ENCODE measurements around the gene MS4A18. TPM values are rescaled to one million over a fixed set of nuclear protein-coding genes. Genes with fewer than 3 reads are reported as not detected.

Gene MS4A18
- total RNA-seq, 1 donor from 2014 or later, result 0.75 TPM

GRCh38 chr11:60719391-60719790, 5.1 kb upstream of the MS4A18 start:
- Mint-ChIP-seq H3K27me3 (peaks cover 19% of the 10 kb centered on the region), H3K9me3 (no peaks in the 10 kb centered on the region)
- TF ChIP-seq CTCF (conservative IDR thresholded peaks at IDR 0.05), result no peak

GRCh38 chr11:60720460-60720859, 4.1 kb upstream of the MS4A18 start:
- Mint-ChIP-seq H3K4me3 (no peak overlapping the region), H3K27me3 (peaks cover 22% of the 10 kb centered on the region), H3K9me3 (no peaks in the 10 kb centered on the region), H3K4me1 (ENCODE audit: unreplicated experiment) (no peaks in the 10 kb centered on the region), H3K27ac (no peak overlapping the region), H3K36me3 (no peaks in the 10 kb centered on the region)
- no peak for TF ChIP-seq CTCF (conservative IDR thresholded peaks at IDR 0.05)
- no peak for DNase-seq (ENCODE audit: extremely low spot score, unreplicated experiment)

More at GRCh38 chr11:60719391-60719790, 5.1 kb upstream of the MS4A18 start:
- Mint-ChIP-seq H3K27ac (no peak overlapping the region), H3K4me3 (no peak overlapping the region), H3K4me1 (ENCODE audit: unreplicated experiment) (no peaks in the 10 kb centered on the region), H3K36me3 (no peaks in the 10 kb centered on the region)
- no peak for DNase-seq (ENCODE audit: extremely low spot score, unreplicated experiment)

GRCh38 chr11:60725592-60725991, 1.1 kb downstream of the MS4A18 start:
- peaks cover 35% of the 10 kb centered on the region for H3K27me3 Mint-ChIP-seq
- no peak for TF ChIP-seq CTCF (conservative IDR thresholded peaks at IDR 0.05)
- H3K9me3 Mint-ChIP-seq, result no peaks in the 10 kb centered on the region
- H3K4me1 Mint-ChIP-seq (ENCODE audit: unreplicated experiment), result no peaks in the 10 kb centered on the region
- H3K36me3 Mint-ChIP-seq, result no peaks in the 10 kb centered on the region
- no peak overlapping the region for H3K4me3 Mint-ChIP-seq
- DNase-seq (ENCODE audit: extremely low spot score, unreplicated experiment), result no peak
- H3K27ac Mint-ChIP-seq, result no peak overlapping the region

- no peaks in the 10 kb centered on the region for H3K9me3 Mint-ChIP-seq
Measured at GRCh38 chr11:60731586-60731985, 7.1 kb downstream of the MS4A18 start.

GRCh38 chr11:60734279-60734678, 9.8 kb downstream of the MS4A18 start:
- Mint-ChIP-seq H3K4me3 (no peak overlapping the region), H3K4me1 (ENCODE audit: unreplicated experiment) (no peaks in the 10 kb centered on the region), H3K36me3 (no peaks in the 10 kb centered on the region), H3K9me3 (no peaks in the 10 kb centered on the region), H3K27me3 (peaks cover 17% of the 10 kb centered on the region), H3K27ac (no peak overlapping the region)
- no peak for DNase-seq (ENCODE audit: extremely low spot score, unreplicated experiment)
- no peak for TF ChIP-seq CTCF (conservative IDR thresholded peaks at IDR 0.05)

More at GRCh38 chr11:60731586-60731985, 7.1 kb downstream of the MS4A18 start:
- Mint-ChIP-seq H3K27ac (no peak overlapping the region), H3K36me3 (no peaks in the 10 kb centered on the region), H3K4me1 (ENCODE audit: unreplicated experiment) (no peaks in the 10 kb centered on the region), H3K27me3 (peaks cover 12% of the 10 kb centered on the region), H3K4me3 (no peak overlapping the region)
- no peak for DNase-seq (ENCODE audit: extremely low spot score, unreplicated experiment)
- no peak for TF ChIP-seq CTCF (conservative IDR thresholded peaks at IDR 0.05)

- Mint-ChIP-seq H3K4me3 (no peak overlapping the region), H3K27ac (no peak overlapping the region), H3K36me3 (no peaks in the 10 kb centered on the region), H3K9me3 (peaks cover 5% of the 10 kb centered on the region), H3K27me3 (peaks cover 16% of the 10 kb centered on the region), H3K4me1 (ENCODE audit: unreplicated experiment) (no peaks in the 10 kb centered on the region)
- TF ChIP-seq CTCF (conservative IDR thresholded peaks at IDR 0.05), result peak; percentile 46
- no peak for DNase-seq (ENCODE audit: extremely low spot score, unreplicated experiment)
Measured at GRCh38 chr11:60739114-60739513, 14.6 kb downstream of the MS4A18 start.
